Endometrial microvascular endothelial cells (primary cell): ENCODE data around the gene SLC9A9. TPM values are rescaled to one million over a fixed set of nuclear protein-coding genes. Genes with fewer than 3 reads are reported as not detected.
"Not testable (repeated sequence)": the region's sequence is repeated elsewhere in the genome, so short reads cannot be mapped to it uniquely, and the experiment has no call there.

Source experiments
- in situ Hi-C: cut with HindIII; loops from 2 replicates; pipeline ENCODE4 v1.10.0; 2017; ENCODE audit warnings: low sequenced_read_pairs, low pct_unique_long_range_greater_than_20kb; ENCODE audit errors: inconsistent ontology term
- total RNA-seq: library from RNA; depleted of rRNA; stranded (reverse); fragments of >200 nt; gene quantifications from one replicate; pipeline ENCODE4 v1.2.3, GENCODE V29; 2015; ENCODE audit errors: inconsistent ontology term

SLC9A9 gene
- total RNA-seq, 1 donor from 2014 or later, result 2.3 TPM

GRCh38 chr3:143280984-143281383 is 567.3 kb downstream of the SLC9A9 start:
- in situ Hi-C loops, result no loop called here

GRCh38 chr3:143279567-143279966 is 568.7 kb downstream of the SLC9A9 start:
- in situ Hi-C loops, result not testable (repeated sequence)

DNA sequence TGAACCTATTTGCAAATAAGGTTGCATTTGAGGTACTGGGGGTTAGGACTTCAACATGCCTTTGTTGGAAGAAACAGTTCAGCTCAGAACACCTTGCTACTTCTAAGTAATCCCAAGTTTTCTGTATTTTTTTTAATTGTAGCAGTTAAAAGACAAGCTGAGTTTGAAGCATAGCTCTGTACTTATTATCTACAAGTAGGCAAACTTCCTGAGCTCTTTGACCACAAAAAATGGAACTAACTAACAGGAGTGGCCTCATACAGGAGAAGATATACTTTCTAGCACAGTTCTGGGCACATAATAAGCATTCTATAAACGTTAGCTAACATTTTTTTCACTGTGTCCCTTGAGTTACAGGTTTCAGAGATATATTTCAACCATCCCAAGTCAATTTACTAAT is 569.5 kb downstream of the SLC9A9 start:
- in situ Hi-C loops, result no loop called here

GRCh38 chr3:143277531-143277930 is 570.7 kb downstream of the SLC9A9 start:
- in situ Hi-C loops, result no loop called here

DNA sequence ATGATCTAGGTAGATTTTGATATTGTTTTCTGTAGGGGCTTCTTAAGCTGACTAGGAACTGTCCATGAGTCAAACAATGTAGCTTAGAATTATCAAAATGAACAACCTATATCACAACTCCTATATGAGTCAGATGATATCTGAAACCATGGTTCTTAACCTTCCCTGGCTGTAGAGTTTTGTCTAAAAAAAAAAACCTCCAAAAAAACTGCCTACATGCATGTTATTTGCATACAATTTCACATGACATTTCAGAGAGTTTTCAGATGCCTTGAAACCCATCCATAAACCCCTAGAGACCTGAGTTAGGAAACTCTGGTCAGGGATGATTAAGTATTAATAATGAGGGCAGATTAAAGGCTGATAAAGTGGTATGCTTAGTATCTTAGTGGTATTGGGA is 571.7 kb downstream of the SLC9A9 start:
- in situ Hi-C loops, result no loop called here

- in situ Hi-C loops, result no loop called here
Measured at GRCh38 chr3:143273975-143274690, 574.1 kb downstream of the SLC9A9 start.

GRCh38 chr3:143271136-143271535 is 577.1 kb downstream of the SLC9A9 start:
- in situ Hi-C loops, result no loop called here

DNA sequence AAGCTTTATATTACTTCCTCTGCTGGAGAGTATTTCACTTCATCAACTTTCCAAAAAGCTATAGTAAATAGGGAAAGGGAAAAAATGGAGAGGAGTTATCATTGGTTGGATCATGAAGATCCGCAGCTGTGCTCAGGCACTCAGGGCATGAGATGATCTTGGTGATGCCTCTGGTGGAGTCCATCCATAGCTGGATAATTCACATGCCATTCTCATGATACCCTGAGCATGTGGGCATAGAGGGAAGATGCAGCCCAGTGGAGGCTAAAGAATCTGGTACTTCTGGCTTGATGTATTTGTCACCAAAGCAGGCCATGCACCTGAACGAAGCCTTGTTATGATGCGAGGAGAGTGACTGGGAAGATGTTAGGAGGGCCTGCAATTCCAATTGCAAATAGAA is 578.5 kb downstream of the SLC9A9 start:
- in situ Hi-C loops, result no loop called here

GRCh38 chr3:143267989-143268388 is 580.3 kb downstream of the SLC9A9 start:
- in situ Hi-C loops, result no loop called here

DNA sequence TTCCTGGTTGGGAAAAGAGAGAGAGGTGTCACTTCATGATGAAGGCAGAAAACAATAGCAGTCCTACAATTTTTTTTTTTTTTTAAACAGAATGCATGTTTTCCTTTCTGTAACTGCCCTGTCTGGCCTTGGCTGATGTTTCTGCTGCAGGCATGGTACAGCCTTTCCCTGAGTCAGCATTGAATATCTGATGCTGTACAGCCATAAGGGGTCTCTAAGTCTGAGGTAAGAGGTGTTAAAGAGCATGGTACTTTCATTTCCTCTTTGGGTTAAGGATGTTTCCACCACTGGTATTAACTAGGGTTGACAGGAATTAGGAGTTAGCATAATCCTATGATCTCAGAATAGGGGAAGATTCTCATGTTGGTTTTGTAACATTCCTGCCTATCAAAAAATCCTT is 581.3 kb downstream of the SLC9A9 start:
- in situ Hi-C loops, result no loop called here

GRCh38 chr3:143266511-143266910 is 581.8 kb downstream of the SLC9A9 start:
- in situ Hi-C loops, result no loop called here

DNA sequence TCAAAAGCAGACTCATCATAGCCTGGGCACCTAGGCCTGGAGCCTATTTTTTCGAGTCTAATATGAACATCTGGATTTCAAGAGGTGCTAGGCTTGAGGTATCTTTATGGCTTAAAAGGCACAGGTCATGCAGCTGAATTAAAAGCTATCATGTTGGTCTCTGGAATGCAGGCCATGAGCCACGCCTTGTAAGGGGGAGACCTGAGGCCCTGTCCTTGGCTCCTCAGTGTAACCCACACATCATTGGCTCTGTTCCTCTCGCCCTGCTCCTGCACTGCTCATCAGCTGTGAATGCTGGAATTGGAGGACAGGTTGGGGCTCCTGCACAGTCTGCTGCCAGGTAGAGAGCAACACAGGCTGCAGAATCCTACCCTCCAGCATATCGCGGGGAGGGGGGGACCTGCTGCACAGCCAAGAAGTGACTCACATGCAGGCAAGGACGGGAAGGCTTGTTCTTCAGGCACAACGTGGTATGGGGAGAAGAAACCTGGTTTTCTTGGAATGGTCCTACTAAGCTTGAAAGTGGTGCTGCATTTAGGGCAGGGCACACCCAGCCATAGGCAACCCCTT is 582.7 kb downstream of the SLC9A9 start:
- in situ Hi-C loops, result no loop called here

DNA sequence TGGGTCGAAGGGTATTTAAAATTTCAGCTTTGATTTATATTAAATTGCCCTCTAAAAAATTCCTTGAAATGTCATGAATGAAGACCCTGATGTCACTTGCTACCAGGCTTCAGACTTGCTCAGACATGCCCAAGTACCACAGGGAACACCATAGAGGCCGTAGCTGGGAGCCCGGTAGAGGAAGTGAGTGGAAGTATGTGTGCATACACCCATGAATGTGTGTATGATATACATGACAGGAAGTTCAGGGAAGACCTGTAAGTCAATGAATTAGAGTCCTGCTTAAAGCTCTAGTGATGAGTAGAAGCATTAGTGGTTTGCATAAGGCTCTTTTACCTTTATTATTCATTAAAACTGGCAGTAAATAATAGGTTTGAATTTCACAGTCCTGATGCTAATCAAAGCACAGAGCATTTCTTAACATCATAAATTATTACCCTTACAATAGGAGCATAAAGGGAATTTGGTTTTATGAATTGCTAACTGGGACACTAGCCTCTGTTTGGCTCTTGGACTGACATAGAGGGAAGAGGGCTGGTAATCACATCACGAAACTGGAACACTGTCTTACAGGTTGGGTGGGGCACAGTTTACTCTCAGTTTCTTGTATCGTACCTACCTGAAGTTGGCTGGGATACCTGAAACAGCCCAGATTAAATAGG is 584.3 kb downstream of the SLC9A9 start:
- in situ Hi-C loops, result no loop called here

DNA sequence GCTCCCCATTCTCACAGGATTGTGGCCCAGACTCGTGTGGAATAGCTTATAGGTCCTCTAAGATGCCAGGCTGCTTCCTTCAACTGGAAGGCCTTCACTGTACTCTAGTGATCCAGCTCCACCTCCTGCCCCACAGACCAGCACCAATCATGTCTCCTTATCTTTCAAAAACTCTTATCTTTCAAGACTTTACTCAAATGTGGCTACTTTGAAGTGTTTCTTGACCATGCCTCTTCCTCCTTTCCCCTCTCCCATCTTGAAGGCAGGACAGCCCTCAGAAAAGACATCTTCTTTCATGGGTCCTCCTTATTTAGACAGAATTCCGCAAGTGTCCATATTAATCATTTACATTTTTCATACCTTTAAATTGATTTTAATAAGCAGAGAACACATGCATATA is 586.4 kb downstream of the SLC9A9 start:
- in situ Hi-C loops, result no loop called here

DNA sequence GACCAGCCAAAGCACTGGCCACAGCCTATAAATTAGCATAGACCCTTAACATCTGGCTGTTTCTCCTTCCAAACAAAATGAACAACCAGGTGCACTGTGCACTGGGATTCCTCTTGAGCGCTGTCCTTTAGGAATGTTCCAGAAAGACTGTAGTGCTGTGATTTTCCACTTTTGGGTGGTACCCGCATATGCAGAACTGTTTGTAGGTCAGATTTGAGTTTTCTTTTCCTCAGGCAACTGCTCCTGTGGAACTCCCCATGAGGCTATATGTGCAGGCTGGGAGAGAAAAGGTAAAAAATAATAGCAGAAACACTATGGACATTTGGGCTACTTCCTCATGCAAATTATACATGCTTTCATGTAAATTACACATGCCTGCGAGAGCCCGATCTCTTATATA is 589.6 kb downstream of the SLC9A9 start:
- in situ Hi-C loops, result no loop called here

GRCh38 chr3:143256416-143256815 is 591.9 kb downstream of the SLC9A9 start:
- in situ Hi-C loops, result no loop called here

- in situ Hi-C loops, result no loop called here
Measured at GRCh38 chr3:143255739-143256138, 592.5 kb downstream of the SLC9A9 start.

GRCh38 chr3:143252931-143253330 is 595.3 kb downstream of the SLC9A9 start:
- in situ Hi-C loops, result no loop called here

- in situ Hi-C loops, result no loop called here
Measured at GRCh38 chr3:143249014-143249413, 599.3 kb downstream of the SLC9A9 start.

GRCh38 chr3:143247073-143247472 is 601.2 kb downstream of the SLC9A9 start:
- in situ Hi-C loops, result no loop called here
